ENCODE measurements around the gene PTPRC.

GRCh38 chr1:198651650-198652400 is 13.0 kb downstream of the PTPRC start:
- TF ChIP-seq ZNF280D (tag by site-specific recombination; IDR thresholded peaks at IDR 0.05) (no peak), SP2 (tag by site-specific recombination; IDR thresholded peaks at IDR 0.05) (no peak), BCL11B (tag by site-specific recombination; IDR thresholded peaks at IDR 0.05; ENCODE audit: low read depth) (no peak), ZNF341 (tag by site-specific recombination; IDR thresholded peaks at IDR 0.05; ENCODE audit: low read depth) (no peak), ZNF423 (tag by site-specific recombination; IDR thresholded peaks at IDR 0.05) (no peak), ZNF518A (tag by site-specific recombination; conservative IDR thresholded peaks at IDR 0.05; ENCODE audit: low read depth) (no peak), ZNF830 (tag by site-specific recombination; IDR thresholded peaks at IDR 0.05; ENCODE audit: low read depth) (no peak), PBX3 (CRISPR knock-in tag; IDR thresholded peaks at IDR 0.05) (no peak), ZFP3 (tag by site-specific recombination; IDR thresholded peaks at IDR 0.05; ENCODE audit: low read depth) (no peak)
- TF ChIP-seq, protein P1, sequence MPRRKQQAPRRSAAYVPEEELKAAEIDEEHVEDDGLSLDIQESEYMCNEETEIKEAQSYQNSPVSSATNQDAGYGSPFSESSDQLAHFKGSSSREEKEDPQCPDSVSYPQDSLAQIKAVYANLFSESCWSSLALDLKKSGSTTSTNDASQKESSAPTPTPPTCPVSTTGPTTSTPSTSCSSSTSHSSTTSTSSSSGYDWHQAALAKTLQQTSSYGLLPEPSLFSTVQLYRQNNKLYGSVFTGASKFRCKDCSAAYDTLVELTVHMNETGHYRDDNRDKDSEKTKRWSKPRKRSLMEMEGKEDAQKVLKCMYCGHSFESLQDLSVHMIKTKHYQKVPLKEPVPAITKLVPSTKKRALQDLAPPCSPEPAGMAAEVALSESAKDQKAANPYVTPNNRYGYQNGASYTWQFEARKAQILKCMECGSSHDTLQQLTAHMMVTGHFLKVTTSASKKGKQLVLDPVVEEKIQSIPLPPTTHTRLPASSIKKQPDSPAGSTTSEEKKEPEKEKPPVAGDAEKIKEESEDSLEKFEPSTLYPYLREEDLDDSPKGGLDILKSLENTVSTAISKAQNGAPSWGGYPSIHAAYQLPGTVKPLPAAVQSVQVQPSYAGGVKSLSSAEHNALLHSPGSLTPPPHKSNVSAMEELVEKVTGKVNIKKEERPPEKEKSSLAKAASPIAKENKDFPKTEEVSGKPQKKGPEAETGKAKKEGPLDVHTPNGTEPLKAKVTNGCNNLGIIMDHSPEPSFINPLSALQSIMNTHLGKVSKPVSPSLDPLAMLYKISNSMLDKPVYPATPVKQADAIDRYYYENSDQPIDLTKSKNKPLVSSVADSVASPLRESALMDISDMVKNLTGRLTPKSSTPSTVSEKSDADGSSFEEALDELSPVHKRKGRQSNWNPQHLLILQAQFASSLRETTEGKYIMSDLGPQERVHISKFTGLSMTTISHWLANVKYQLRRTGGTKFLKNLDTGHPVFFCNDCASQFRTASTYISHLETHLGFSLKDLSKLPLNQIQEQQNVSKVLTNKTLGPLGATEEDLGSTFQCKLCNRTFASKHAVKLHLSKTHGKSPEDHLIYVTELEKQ (tag by site-specific recombination; IDR thresholded peaks at IDR 0.05; ENCODE audit: borderline replicate concordance), result no peak
- TF ChIP-seq, protein P2, sequence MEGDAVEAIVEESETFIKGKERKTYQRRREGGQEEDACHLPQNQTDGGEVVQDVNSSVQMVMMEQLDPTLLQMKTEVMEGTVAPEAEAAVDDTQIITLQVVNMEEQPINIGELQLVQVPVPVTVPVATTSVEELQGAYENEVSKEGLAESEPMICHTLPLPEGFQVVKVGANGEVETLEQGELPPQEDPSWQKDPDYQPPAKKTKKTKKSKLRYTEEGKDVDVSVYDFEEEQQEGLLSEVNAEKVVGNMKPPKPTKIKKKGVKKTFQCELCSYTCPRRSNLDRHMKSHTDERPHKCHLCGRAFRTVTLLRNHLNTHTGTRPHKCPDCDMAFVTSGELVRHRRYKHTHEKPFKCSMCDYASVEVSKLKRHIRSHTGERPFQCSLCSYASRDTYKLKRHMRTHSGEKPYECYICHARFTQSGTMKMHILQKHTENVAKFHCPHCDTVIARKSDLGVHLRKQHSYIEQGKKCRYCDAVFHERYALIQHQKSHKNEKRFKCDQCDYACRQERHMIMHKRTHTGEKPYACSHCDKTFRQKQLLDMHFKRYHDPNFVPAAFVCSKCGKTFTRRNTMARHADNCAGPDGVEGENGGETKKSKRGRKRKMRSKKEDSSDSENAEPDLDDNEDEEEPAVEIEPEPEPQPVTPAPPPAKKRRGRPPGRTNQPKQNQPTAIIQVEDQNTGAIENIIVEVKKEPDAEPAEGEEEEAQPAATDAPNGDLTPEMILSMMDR (tag by site-specific recombination; IDR thresholded peaks at IDR 0.05), result no peak
- TF ChIP-seq, protein P3, sequence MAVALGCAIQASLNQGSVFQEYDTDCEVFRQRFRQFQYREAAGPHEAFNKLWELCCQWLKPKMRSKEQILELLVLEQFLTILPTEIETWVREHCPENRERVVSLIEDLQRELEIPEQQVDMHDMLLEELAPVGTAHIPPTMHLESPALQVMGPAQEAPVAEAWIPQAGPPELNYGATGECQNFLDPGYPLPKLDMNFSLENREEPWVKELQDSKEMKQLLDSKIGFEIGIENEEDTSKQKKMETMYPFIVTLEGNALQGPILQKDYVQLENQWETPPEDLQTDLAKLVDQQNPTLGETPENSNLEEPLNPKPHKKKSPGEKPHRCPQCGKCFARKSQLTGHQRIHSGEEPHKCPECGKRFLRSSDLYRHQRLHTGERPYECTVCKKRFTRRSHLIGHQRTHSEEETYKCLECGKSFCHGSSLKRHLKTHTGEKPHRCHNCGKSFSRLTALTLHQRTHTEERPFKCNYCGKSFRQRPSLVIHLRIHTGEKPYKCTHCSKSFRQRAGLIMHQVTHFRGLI (tag by site-specific recombination; IDR thresholded peaks at IDR 0.05), result no peak
- TF ChIP-seq, protein P4, sequence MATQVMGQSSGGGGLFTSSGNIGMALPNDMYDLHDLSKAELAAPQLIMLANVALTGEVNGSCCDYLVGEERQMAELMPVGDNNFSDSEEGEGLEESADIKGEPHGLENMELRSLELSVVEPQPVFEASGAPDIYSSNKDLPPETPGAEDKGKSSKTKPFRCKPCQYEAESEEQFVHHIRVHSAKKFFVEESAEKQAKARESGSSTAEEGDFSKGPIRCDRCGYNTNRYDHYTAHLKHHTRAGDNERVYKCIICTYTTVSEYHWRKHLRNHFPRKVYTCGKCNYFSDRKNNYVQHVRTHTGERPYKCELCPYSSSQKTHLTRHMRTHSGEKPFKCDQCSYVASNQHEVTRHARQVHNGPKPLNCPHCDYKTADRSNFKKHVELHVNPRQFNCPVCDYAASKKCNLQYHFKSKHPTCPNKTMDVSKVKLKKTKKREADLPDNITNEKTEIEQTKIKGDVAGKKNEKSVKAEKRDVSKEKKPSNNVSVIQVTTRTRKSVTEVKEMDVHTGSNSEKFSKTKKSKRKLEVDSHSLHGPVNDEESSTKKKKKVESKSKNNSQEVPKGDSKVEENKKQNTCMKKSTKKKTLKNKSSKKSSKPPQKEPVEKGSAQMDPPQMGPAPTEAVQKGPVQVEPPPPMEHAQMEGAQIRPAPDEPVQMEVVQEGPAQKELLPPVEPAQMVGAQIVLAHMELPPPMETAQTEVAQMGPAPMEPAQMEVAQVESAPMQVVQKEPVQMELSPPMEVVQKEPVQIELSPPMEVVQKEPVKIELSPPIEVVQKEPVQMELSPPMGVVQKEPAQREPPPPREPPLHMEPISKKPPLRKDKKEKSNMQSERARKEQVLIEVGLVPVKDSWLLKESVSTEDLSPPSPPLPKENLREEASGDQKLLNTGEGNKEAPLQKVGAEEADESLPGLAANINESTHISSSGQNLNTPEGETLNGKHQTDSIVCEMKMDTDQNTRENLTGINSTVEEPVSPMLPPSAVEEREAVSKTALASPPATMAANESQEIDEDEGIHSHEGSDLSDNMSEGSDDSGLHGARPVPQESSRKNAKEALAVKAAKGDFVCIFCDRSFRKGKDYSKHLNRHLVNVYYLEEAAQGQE (tag by site-specific recombination; IDR thresholded peaks at IDR 0.05), result no peak
